Activated CD8-positive, alpha-beta memory T cell treated with anti-CD3 and anti-CD28 coated beads, Interleukin-2, amount 50 U/mL, for 1 hour (primary cell): ENCODE results near the gene DPEP3.
"Not testable (repeated sequence)": the region's sequence is repeated elsewhere in the genome, so short reads cannot be mapped to it uniquely, and the experiment has no call there.

Experiments
- DNase-seq: peaks from one replicate; pipeline ENCODE4 v3.0.0-alpha.2; 2020; ENCODE audit errors: extremely low read depth

The DPEP3 gene

GRCh38 chr16:67945392-67945933 lies 34.8 kb downstream of the DPEP3 start:
- DNase-seq: no peak

GRCh38 chr16:67944690-67945391 lies 35.5 kb downstream of the DPEP3 start:
- DNase-seq: no peak

GRCh38 chr16:67943619-67944504 lies 36.4 kb downstream of the DPEP3 start, which contains the start of gene LCAT:
Gene LCAT (minus strand): TSS chr16:67944120. CDS start chr16:67944101, 19 bp downstream.
- no peak for DNase-seq

GRCh38 chr16:67943256-67943618 lies 37.1 kb downstream of the DPEP3 start:
- no peak for DNase-seq

GRCh38 chr16:67942510-67943255 lies 37.6 kb downstream of the DPEP3 start:
- DNase-seq: no peak

- DNase-seq: no peak
Observed at GRCh38 chr16:67942200-67942509, 38.1 kb downstream of the DPEP3 start.

GRCh38 chr16:67941469-67942199 lies 38.7 kb downstream of the DPEP3 start:
- DNase-seq: no peak

- DNase-seq: no peak
Observed at GRCh38 chr16:67940446-67941089, 39.7 kb downstream of the DPEP3 start.

- DNase-seq: no peak
Observed at GRCh38 chr16:67939507-67940445, 40.5 kb downstream of the DPEP3 start.

GRCh38 chr16:67937713-67938112 lies 42.6 kb downstream of the DPEP3 start:
- DNase-seq: not testable (repeated sequence)

GRCh38 chr16:67936880-67937605 lies 43.3 kb downstream of the DPEP3 start:
- peak; percentile 37 for DNase-seq

GRCh38 chr16:67936124-67936879 lies 44.0 kb downstream of the DPEP3 start, which contains the start of gene PSMB10:
Gene PSMB10 (minus strand): TSS chr16:67936850. CDS start chr16:67936749, 101 bp downstream.
- no peak for DNase-seq

- peak; percentile 87 for DNase-seq
Observed at GRCh38 chr16:67935402-67936123, 44.7 kb downstream of the DPEP3 start.

GRCh38 chr16:67935101-67935401 lies 45.2 kb downstream of the DPEP3 start:
- DNase-seq: no peak

- no peak for DNase-seq
Observed at GRCh38 chr16:67934306-67935100, 45.8 kb downstream of the DPEP3 start.

- no peak for DNase-seq
Observed at GRCh38 chr16:67933805-67934204, 46.5 kb downstream of the DPEP3 start.

- DNase-seq: no peak
Observed at GRCh38 chr16:67932462-67932840, 47.8 kb downstream of the DPEP3 start.
